NCI-H1417 (cell line): ENCODE data around the gene ADCYAP1R1.
A peak's percentile ranks its signal among the peaks of the same experiment; 100 is the strongest.

Experiments
- DNase-seq, 3 experiments: peaks; one replicate each; lab custom pipeline; 2025; lab: John Stamatoyannopoulos, UW

The ADCYAP1R1 gene

DNA sequence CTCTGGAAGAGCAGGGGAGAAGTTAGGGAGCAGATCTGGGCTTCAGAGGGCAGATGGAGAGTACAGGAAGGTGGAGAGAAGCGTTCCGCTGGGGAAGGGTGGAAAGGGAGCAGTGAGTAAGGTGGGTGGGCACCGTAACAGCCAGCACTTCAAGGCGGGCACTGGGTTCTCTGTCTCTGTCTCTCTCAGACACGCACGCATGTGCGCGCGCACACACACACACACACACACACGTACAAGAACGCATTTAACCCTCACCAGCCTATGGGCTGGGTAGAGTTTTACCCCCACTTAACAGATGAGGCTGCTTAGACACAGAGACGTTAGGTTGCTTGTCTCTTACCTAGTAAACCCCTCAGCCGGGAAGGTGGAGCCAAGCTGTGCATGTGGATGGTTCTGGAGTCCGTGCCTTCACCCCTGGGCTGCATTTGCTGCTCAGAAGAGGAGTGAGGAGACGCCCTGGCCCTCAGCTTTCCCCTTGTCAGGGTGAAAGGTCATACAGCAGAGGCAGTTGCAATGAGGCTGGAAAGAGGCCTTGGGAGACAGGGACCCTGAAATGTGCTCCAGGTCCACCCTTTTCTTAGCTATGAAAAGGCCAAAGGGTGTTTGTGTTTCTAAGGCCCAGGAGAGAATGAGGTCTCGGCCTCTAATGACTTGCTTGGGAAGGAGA lies 16.0 kb downstream of the ADCYAP1R1 start:
- DNase-seq = no peak

DNA sequence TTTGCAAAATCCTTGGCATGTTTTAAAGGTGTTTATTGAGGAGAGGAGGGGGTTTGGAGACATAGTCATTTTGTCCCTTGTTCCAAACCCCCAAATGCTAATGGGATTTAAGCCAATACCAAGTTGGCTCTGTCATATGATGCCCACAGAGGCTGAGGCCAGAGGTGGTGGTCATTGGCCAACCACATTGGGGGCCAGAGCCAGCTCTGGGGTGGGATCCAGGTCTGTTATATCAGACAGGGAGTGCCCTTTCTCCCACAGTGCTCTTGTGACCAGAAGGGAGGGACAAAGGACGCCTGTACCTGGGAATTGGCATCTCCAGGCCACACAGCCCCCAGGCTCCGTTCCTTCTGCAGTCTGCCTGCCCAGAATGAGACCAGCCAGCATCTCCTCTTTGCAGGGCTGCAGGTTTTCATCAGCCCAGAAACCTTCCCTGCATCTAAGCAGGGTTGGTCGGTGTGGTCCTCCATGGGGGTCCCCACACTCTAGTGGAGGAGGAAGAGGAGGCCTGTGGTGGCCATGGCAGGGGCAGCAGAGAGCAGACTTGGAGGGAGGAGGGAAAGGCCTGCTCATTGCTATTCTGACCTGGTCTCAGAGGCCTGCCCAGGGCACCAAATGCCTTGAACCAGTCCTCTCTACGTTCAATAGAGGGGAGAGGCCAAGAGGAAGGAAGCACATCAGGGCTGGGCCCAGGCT lies 17.9 kb downstream of the ADCYAP1R1 start:
- DNase-seq = no peak

DNA sequence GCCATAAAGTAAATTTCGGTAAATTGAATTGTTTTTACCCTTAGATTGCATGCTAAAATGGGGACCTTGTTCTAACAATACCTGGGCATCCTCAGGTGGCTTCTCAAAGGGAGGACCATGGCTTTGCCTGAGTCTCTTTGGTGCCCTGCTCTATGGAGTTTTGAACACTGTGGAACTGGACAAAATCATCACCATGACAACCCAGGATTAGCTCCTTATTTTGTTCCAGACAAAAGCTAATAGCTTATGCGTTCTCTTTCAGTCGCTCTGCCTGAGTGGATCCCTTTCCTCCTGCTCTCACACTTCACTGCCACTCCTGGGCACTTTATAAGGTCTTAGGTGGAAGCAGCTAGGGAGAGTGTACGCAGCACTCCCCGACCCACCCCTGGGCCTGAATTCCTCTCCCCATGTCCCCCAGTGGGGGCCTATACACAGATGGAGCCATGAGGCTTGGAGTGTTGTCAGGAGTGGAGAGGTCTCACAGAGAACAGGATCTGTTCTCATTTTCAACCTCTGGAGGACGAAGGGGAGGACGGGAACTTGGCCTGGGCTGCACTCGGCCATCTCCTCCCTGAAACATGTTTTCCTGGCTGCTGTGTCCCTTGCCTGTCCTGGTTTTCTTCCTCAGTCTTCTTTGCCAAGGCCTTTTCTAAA lies 19.0 kb downstream of the ADCYAP1R1 start:
- peak in 1 of 3 experiments; percentile 16 for DNase-seq

DNA sequence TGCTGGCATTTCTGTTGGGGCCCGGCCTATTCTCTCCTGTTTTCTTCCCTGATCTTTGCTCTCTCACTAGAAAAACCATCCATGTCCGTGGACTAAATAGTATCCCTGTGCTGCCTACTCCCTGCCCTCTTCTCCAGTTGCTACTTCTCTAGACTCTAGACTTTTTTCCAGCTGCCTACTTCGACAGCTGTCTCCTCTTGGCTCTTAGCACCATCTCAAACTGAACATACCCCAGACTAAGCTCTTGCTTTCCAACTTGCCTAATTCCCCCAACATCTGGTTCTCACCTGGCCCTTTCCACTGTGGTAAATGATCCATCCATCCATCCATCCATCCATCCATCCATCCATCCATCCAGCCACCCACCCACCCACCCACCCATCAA lies 19.5 kb downstream of the ADCYAP1R1 start:
- no peak for DNase-seq

DNA sequence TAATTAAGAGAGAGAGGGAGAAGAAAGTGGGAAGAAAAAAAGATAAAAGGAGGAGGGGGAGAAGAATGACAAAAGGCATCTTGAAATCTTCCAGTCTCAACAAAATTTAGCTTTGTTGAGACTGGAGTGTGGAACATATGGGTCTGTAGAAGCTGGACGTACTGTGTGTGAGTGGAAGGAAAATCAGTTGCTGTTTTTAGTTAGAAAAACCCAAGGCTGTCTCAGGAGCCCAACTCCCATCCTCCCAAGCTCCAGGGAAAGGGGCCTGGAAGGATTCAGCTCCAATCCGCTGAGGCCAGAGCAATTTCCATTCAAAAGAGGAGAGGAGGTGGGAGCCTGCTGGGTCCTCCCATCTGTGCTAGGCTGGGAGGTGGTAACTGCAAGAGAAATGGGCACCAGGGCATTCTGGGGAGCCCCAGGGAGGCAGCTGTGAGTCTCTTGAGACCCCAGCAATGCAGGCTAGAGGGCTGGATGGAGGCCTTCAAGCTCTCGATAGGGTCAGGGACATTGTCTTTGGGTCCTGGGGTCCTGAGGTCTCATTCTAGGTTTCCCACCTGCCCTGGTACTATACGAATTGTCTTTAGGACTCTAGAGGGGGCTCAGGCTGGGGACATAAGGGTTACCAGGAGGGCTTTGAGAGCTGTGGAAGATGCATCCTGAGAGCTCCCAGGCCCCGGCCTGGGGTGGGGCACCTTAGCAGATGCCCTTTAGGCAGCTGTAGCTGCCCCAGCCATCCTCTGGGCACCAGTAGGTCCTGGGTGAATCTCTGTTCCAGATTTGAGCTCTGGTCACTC lies 21.4 kb downstream of the ADCYAP1R1 start:
- DNase-seq = no peak

DNA sequence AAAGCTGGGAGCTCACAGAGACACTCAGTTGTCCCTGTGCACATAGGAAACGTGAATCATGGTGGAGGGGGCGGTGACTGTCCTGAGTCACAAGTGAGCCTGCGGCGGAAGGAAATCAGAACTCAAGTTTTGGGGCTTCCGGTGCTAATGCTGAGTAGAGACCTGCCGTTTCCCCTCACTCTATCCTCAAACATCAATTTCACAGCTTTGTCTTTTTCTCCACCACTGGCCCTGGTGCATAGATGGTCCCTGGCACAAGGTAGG lies 21.9 kb downstream of the ADCYAP1R1 start:
- no peak for DNase-seq

GRCh38 chr7:31074403-31075085 lies 22.4 kb downstream of the ADCYAP1R1 start:
- no peak for DNase-seq

GRCh38 chr7:31075086-31075405 lies 22.9 kb downstream of the ADCYAP1R1 start:
- no peak for DNase-seq

GRCh38 chr7:31076051-31076450 lies 23.9 kb downstream of the ADCYAP1R1 start:
- no peak for DNase-seq

DNA sequence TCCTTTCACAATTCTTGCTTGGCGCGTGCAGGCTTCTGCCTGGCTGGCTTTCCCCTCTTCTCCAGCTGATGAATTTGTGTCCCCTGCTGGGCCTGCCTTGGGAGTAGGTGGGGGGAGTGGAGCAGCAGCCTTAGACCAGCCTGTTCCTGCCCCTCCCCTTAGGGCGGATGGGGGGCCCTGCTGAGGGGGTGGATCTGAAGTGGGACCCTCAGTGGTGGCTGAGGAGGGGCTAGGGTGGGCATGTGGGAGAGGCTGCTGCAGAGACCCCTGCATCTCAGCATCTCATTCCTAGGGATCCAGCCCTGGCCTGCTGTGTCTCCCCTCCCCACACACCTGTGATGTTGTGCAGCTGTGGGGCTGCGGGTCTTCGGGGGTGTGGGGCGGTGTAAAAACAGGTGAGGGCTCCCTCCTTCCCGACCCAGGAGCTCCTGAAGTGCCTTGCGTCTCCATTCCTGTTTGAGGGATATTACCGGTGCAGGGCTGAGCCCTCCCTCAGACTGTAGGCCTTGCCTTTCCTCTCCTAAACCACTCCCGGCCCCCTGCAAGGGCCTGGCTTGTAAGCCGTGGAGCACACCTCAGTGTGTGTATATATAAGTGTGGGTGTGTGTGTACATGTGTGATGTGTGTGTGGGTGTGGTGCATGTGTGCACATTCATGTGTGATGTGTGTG lies 24.7 kb downstream of the ADCYAP1R1 start:
- no peak for DNase-seq

GRCh38 chr7:31077484-31078362 lies 25.6 kb downstream of the ADCYAP1R1 start:
- no peak for DNase-seq

GRCh38 chr7:31078363-31078990 lies 26.4 kb downstream of the ADCYAP1R1 start:
- peak in 1 of 3 experiments; percentile 21 for DNase-seq

GRCh38 chr7:31079126-31079823 lies 27.2 kb downstream of the ADCYAP1R1 start:
- no peak for DNase-seq

GRCh38 chr7:31079824-31080511 lies 27.9 kb downstream of the ADCYAP1R1 start:
- DNase-seq = no peak

- DNase-seq = no peak
Observed at GRCh38 chr7:31080763-31081162, 28.7 kb downstream of the ADCYAP1R1 start.

DNA sequence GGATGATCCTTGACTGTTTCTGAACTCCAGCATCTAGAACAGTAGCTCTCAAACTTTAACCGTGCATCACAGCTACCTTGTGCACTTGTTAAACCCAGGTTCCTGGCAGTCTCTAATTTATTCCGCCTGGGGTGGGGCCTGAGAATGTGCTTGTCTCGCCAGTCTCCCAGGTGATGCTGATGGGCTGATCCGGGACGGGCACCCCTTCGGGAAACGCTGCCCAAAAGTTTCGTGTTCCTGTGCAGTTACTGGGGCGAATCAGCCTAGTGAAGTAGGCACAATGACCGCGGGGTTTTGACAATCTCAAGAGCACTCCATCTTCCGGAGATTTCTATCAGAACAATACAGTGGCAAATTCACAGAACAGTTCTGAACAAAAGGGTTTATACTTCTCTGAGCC lies 29.9 kb downstream of the ADCYAP1R1 start:
- DNase-seq = no peak

DNA sequence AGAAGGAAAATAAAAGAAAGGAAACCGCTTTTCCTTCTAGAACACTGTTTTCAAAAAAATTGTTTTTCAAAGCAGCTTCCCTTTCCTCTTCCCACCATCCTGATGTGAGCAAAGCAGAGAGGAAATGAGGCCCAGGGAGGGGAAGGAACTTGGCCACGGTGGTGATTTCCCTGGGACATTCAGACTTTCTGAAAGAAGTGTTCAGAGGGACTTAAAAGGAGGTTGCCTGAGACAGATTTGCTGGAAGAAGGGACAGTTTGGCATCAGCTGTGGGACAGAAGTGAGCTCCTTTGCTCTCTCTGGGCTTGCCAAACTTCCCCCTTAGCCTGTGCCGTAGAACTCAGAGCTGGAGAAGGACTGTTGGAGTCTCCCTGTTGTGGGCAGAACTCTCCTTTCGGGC lies 30.3 kb downstream of the ADCYAP1R1 start:
- no peak for DNase-seq

DNA sequence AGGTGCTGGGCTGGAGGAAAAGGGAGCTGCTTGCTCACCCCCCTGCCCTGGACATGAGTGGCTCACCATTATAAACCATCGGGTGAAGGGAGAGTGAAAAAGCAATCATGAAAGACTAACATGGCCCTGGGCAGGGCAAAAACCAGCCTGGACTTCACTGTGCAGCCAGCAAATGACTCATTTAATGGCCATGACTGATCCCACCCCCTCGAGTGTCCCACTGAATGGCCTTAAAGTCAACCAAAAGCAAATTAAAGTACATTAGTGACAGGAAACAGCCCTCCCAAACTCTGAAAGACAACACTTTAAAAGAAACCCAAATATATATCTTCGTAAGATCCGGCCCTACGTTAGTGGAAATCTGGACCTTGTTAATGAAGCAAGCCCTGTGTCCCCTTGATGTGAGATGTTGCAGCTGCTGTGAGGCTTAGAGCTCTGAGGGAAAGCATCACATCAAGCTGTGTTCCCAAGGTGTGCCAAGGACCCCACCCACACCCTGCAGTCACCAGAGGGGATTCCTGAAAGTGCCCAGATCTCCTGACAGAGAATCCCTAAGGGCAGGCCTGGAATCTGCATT lies 31.2 kb downstream of the ADCYAP1R1 start:
- DNase-seq = no peak

- DNase-seq = no peak
Observed at GRCh38 chr7:31084226-31084625, 32.1 kb downstream of the ADCYAP1R1 start.
